HFFc6 (cell line): Measurements from ENCODE around the gene SPATA17. TPM values are rescaled to one million over a fixed set of nuclear protein-coding genes. Genes with fewer than 3 reads are reported as not detected.

Experiments used
- DNase-seq: peaks from one replicate; pipeline ENCODE4 v3.0.0-alpha.2; 2018
- H3K27ac Mint-ChIP-seq: 2 replicates; pipeline ENCODE4 v1.8.0; 2020; ENCODE audit warnings: mild to moderate bottlenecking, mixed read lengths
- H3K27me3 Mint-ChIP-seq: 2 replicates; pipeline ENCODE4 v1.8.0; 2021; ENCODE audit warnings: mild to moderate bottlenecking, moderate library complexity, mixed read lengths; ENCODE audit not compliant: insufficient read depth
- H3K36me3 Mint-ChIP-seq: 2 replicates; pipeline ENCODE4 v1.8.0; 2021; ENCODE audit warnings: low read depth, mixed read lengths
- H3K4me1 Mint-ChIP-seq: 2 replicates; pipeline ENCODE4 v1.8.0; 2020; ENCODE audit warnings: low read depth, mixed read lengths
- H3K4me3 Mint-ChIP-seq: 2 replicates; pipeline ENCODE4 v1.8.0; 2020; ENCODE audit warnings: mild to moderate bottlenecking, moderate library complexity, mixed read lengths
- H3K9me3 Mint-ChIP-seq: 2 replicates; pipeline ENCODE4 v1.8.0; 2020; ENCODE audit warnings: mild to moderate bottlenecking, mixed read lengths
- CTCF ChIP-seq: fragments of 200-600 bp; sonication (generic); IDR thresholded peaks from 2 replicates; pipeline ENCODE4 v1.5.0; 2021; ENCODE audit warnings: antibody characterized with exemption, mild to moderate bottlenecking
- total RNA-seq, 6 experiments: library from RNA; stranded (reverse); fragmentation: NEBNext Ultra II Directional; extraction: Animal tissue kit (Norgen Biotek cat#: 25700); gene quantifications; 2 replicates in 1 of 6; 3 replicates in 5 of 6; pipeline ENCODE4 v1.2.3, GENCODE V29; 2021

SPATA17 gene
- total RNA-seq, 6 experiments from 2014 or later: 0.18 to 0.71 (median 0.37) TPM; not detected in 1

GRCh38 chr1:217747156-217747769, 116.1 kb downstream of the SPATA17 start:
- peak; percentile 89 for TF ChIP-seq CTCF
- peak; percentile 41 for DNase-seq
- Mint-ChIP-seq H3K27ac (no peak overlapping the region), H3K27me3 (no peaks in the 10 kb centered on the region), H3K9me3 (no peaks in the 10 kb centered on the region), H3K4me3 (no peak overlapping the region), H3K4me1 (no peaks in the 10 kb centered on the region), H3K36me3 (no peaks in the 10 kb centered on the region)

DNA sequence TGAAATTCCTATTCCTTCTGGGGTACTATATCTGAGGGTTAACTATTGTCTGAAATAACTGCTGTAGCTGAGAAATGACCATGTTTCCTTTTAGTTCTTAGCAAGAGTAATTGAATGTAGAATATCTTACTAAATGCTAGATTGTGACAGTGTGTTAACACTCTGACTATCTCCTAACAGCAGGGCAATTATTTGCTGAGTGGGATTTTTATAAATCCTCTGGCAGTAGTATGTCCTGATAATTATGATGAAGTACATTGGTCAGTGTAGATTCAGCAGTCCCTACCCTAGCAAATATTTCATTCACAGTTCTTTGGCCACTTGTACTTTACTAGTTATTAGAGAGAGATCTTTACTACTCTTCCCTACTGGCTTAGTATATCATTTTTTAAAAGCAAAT, 138.6 kb downstream of the SPATA17 start:
- no peaks in the 10 kb centered on the region for H3K36me3 Mint-ChIP-seq
- H3K9me3 Mint-ChIP-seq: peaks cover 13% of the 10 kb centered on the region
- no peak for DNase-seq
- no peaks in the 10 kb centered on the region for H3K4me1 Mint-ChIP-seq
- no peak overlapping the region for H3K4me3 Mint-ChIP-seq
- no peak overlapping the region for H3K27ac Mint-ChIP-seq
- no peaks in the 10 kb centered on the region for H3K27me3 Mint-ChIP-seq
- TF ChIP-seq CTCF: no peak

- Mint-ChIP-seq H3K9me3 (peaks cover 9% of the 10 kb centered on the region), H3K27ac (no peak overlapping the region), H3K4me1 (no peaks in the 10 kb centered on the region), H3K27me3 (no peaks in the 10 kb centered on the region), H3K36me3 (no peaks in the 10 kb centered on the region), H3K4me3 (no peak overlapping the region)
- no peak for TF ChIP-seq CTCF
- no peak for DNase-seq
Measured at GRCh38 chr1:217770918-217771317, 139.8 kb downstream of the SPATA17 start.

GRCh38 chr1:217776693-217777092, 145.5 kb downstream of the SPATA17 start:
- H3K9me3 Mint-ChIP-seq: peaks cover 5% of the 10 kb centered on the region; the same call in 1 of the 2 replicates
- no peaks in the 10 kb centered on the region for H3K4me1 Mint-ChIP-seq
- H3K36me3 Mint-ChIP-seq: no peaks in the 10 kb centered on the region
- H3K27ac Mint-ChIP-seq: no peak overlapping the region
- no peak for TF ChIP-seq CTCF
- no peaks in the 10 kb centered on the region for H3K27me3 Mint-ChIP-seq
- DNase-seq: no peak
- H3K4me3 Mint-ChIP-seq: no peak overlapping the region

- H3K9me3 Mint-ChIP-seq: peaks cover 5% of the 10 kb centered on the region; the same call in 1 of the 2 replicates
- no peak overlapping the region for H3K4me3 Mint-ChIP-seq
- H3K36me3 Mint-ChIP-seq: no peaks in the 10 kb centered on the region
- H3K27me3 Mint-ChIP-seq: no peaks in the 10 kb centered on the region
- DNase-seq: no peak
- TF ChIP-seq CTCF: no peak
- H3K4me1 Mint-ChIP-seq: no peaks in the 10 kb centered on the region
- H3K27ac Mint-ChIP-seq: no peak overlapping the region
Measured at GRCh38 chr1:217781056-217781455, 149.9 kb downstream of the SPATA17 start.
